H54 (cell line): Measurements from ENCODE around the gene OLFML1.

Experiments used
- DNase-seq: peaks from one replicate; pipeline ENCODE4 v3.0.0; 2011; ENCODE audit warnings: low spot score, mixed read lengths; ENCODE audit not compliant: insufficient read length
- FAIRE-seq: peaks from 3 replicates; lab custom pipeline; 2011; peaks lifted over from hg19 to GRCh38; lab: Jason Lieb, UNC
- POLR2A ChIP-seq: IDR thresholded peaks from 2 replicates; pipeline ENCODE4 v1.6.1; 2011; ENCODE audit warnings: low read depth, mild to moderate bottlenecking, low read length

OLFML1 gene

GRCh38 chr11:7559398-7560283, 74.3 kb downstream of the OLFML1 start:
- no peak for TF ChIP-seq POLR2A
- FAIRE-seq (no peak), DNase-seq (no peak)
